VCaP (cell line): ENCODE measurements around the gene WFIKKN2.

Experiments used
- H3K27ac ChIP-seq: fragments of 450-650 bp; 2 replicates; pipeline ENCODE4 v1.5.1; 2017
- TF ChIP-seq, protein P1 (sequence below): fragments of 450-650 bp; conservative IDR thresholded peaks from 2 replicates; pipeline ENCODE4 v1.5.1; 2017; ENCODE audit warnings: mild to moderate bottlenecking, moderate library complexity

Gene WFIKKN2

DNA sequence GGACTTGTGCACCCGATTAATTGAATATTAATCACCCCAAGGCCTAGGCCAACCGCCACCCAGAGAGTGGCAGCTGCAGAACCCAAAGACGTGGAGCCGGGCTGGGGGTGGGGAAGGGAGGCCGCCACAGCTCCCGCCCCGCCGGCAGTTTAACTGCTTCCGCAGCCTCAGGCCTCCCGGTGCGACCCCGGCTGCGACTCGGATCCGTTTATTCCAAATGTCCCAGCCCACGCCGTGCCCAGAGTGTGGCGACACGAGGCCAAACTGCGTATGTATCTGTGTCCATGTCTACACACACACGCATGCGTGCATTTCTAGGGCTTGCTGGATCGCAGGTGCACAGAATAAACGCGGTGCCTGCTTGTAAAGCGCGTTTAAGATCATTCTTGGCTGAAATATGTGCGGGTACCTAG, 31.6 kb downstream of the WFIKKN2 start:
- peak overlapping the region; percentile 100 for H3K27ac ChIP-seq
- TF ChIP-seq, protein P1, sequence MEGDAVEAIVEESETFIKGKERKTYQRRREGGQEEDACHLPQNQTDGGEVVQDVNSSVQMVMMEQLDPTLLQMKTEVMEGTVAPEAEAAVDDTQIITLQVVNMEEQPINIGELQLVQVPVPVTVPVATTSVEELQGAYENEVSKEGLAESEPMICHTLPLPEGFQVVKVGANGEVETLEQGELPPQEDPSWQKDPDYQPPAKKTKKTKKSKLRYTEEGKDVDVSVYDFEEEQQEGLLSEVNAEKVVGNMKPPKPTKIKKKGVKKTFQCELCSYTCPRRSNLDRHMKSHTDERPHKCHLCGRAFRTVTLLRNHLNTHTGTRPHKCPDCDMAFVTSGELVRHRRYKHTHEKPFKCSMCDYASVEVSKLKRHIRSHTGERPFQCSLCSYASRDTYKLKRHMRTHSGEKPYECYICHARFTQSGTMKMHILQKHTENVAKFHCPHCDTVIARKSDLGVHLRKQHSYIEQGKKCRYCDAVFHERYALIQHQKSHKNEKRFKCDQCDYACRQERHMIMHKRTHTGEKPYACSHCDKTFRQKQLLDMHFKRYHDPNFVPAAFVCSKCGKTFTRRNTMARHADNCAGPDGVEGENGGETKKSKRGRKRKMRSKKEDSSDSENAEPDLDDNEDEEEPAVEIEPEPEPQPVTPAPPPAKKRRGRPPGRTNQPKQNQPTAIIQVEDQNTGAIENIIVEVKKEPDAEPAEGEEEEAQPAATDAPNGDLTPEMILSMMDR = no peak

DNA sequence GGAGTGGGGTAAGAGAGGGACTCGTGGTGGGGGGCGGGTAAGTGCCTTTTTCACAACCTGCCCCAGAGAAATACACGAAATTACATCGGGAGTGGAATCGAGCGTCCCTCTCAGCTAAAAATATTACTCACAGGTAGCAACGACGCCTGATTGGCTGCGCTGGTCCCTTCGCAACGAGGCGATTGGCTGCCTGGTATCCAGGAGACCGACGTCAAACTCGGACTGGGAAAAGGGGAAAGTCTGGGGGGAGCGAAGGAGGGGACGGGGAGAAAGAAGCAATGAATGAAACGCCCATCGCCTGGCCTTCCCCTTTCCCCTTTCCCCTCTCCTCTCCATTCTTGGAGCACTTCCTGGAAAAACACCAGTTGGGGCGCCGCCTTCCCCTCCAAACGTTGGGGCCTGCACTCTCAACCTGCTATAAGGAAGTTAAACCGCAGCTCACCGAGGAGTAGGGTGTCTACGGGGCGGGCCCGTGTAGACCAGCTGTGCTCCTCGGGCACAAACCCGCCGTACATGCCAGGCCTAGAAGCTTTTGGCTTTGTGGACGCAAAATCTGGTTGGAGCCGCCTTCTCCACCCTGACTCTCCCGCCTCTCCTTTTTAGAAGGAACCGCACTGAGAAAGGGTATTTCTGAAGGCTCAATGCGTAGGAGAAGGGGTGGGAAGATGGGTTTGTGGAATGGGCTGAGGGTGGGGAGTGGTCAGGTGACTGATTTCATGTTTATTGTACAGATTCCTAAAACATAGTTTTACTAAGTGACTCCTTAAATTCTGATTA, 32.2 kb downstream of the WFIKKN2 start:
- TF ChIP-seq, protein P1 = no peak
- peak overlapping the region; percentile 100 for H3K27ac ChIP-seq

DNA sequence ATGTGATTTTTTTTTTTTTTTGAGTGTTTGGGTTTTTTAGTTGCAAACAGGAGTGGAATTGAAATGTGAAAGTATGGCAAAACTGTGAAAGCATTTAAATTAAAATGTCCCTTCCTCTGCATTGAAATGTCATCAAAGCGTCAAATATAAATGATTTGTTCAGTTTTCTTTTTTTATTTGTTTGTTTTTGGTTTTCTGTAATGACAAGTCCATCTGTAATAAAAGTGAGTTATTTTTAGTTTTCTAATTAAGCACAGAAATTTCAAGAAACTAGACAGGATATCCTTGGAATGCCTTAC, 32.7 kb downstream of the WFIKKN2 start:
- TF ChIP-seq, protein P1 = no peak
- peak overlapping the region; percentile 100 for H3K27ac ChIP-seq

DNA sequence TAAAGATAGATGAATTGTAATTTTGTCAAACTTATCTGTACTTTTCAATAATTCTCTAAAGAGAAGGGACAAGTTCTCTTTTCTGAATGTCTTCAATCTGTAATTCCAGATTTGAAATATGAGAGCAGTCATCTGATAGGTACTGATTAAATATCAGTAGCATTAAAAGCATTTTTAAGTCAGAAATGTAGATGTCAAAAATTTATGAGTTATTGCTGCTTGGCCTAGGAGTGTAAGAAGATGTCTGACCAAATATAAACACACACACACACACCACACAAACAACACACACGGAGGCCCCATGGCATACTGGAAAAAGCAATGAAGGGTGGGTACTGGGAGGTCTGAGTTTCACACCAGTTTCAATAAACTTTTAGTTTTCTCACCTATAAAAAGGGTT, 33.2 kb downstream of the WFIKKN2 start:
- H3K27ac ChIP-seq = peak overlapping the region; percentile 100
- TF ChIP-seq, protein P1 = no peak

DNA sequence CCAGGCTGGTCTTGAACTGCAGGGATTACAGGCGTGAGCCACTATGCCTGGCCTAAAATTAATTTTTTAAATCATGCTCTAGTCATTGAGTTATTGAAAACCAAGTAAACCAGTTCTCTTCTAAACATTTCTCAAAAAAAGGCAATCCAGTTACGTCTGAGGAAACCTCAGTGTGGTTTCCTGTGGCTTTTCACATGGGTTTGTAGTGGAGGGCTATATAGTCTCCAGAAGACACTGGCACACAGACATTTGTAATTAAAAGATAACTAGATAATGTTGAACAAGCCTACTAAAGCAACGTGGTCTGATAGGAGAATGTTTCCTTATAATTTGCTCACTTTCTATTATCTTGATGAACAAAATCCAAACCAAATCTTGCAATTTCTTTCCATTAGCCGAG, 36.0 kb downstream of the WFIKKN2 start:
- TF ChIP-seq, protein P1 = no peak
- no peak overlapping the region for H3K27ac ChIP-seq

DNA sequence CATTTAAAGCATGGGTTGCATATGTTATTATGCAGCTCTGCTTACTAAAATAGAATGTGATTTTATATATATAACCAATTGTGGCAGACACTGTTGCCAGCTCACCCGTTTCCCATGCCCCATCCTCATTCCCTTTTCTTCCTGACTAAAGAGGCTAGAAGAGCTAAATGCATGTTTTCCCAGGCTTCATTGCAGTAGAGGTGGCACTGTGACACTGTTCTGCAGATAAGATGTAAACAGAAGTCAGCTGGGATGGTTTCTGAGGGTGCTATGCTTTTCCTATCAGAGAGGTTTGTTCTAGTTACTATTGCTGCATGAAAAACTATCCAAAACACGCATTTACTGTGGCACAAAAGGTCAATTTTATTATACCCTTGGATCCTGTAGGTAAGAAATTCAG, 36.5 kb downstream of the WFIKKN2 start:
- H3K27ac ChIP-seq = no peak overlapping the region
- TF ChIP-seq, protein P1 = no peak

DNA sequence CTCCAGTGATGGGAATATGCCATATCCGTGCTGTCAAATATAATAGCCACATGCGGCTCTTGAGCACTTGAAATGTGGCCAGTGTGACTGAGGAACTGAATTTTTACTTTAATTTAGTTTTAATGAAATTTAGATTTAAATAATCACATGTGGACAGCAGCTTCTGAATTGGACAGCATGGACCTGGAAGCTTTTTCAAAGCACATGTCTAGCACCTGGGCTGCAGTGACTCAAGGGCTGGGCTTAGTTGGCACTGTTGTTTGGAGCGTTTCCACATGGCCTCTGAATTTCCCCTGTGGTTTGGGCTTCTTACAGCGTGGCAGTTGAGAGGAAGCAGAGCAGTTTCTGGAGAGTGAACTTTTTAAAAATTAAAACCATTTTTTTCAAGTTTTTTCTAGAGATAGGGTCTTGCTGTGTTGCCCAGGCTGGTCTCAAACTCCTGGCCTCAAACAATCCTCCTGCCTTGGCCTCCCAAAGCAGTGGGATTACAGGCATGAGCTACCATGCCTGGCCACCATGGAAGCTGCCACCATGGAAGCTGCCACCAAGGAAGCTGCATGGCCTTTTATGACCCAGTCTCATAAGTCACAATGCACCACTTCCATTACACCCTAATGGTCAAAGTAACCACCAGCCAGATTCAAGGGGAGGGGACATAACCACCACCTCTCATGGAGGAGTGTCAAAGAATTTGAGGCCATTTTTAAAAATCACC, 37.5 kb downstream of the WFIKKN2 start:
- no peak overlapping the region for H3K27ac ChIP-seq
- TF ChIP-seq, protein P1 = no peak
